ENCODE data around the gene HMGB4.

HMGB4 gene

GRCh38 chr1:33821291-33821690 is 42.6 kb upstream of the HMGB4 start:
- no peaks in the 10 kb centered on the region for H3F3A ChIP-seq (ENCODE audit: insufficient read depth, low read length)
- no peak overlapping the region for H3K9ac ChIP-seq (ENCODE audit: low read length)
- no peaks in the 10 kb centered on the region for H4K20me1 ChIP-seq (ENCODE audit: insufficient read depth, low read length)
- H3K9me3 ChIP-seq (replicated peaks; ENCODE audit: insufficient read depth, low read length) = no peaks in the 10 kb centered on the region
- H3K27ac ChIP-seq (ENCODE audit: low read length) = no peak overlapping the region
- no peak for DNase-seq
- H3K27me3 ChIP-seq (replicated peaks; ENCODE audit: insufficient read depth, low read length) = peaks cover 43% of the 10 kb centered on the region
- H3K4me1 ChIP-seq (ENCODE audit: low read length) = no peaks in the 10 kb centered on the region
- H2AFZ ChIP-seq (ENCODE audit: low read length) = no peak overlapping the region
- H3K79me2 ChIP-seq (ENCODE audit: low read length) = no peaks in the 10 kb centered on the region
- no peaks in the 10 kb centered on the region for H3K9me2 ChIP-seq (replicated peaks; ENCODE audit: insufficient read depth, low read length)
- TF ChIP-seq EZH2phosphoT487 (IDR thresholded peaks at IDR 0.05; ENCODE audit: low read length) (no peak), CTCF (IDR thresholded peaks at IDR 0.05; ENCODE audit: low read length) (no peak), EZH2 (optimal IDR thresholded peaks at IDR 0.05; ENCODE audit: low read depth, low read length) (no peak)
- no peak overlapping the region for H3K4me2 ChIP-seq (ENCODE audit: low read depth, low read length)
- no peak overlapping the region for H3K4me3 ChIP-seq (ENCODE audit: low read length)
- no peaks in the 10 kb centered on the region for H3K36me3 ChIP-seq (replicated peaks; ENCODE audit: insufficient read depth, low read length)

GRCh38 chr1:33822396-33822795 is 41.5 kb upstream of the HMGB4 start:
- Histone ChIP-seq H3K4me3 (ENCODE audit: low read length) (no peak overlapping the region), H2AFZ (ENCODE audit: low read length) (no peak overlapping the region), H3F3A (ENCODE audit: insufficient read depth, low read length) (no peaks in the 10 kb centered on the region), H3K27ac (ENCODE audit: low read length) (no peak overlapping the region), H3K27me3 (replicated peaks; ENCODE audit: insufficient read depth, low read length) (peaks cover 33% of the 10 kb centered on the region), H3K4me2 (ENCODE audit: low read depth, low read length) (no peak overlapping the region), H3K9me2 (replicated peaks; ENCODE audit: insufficient read depth, low read length) (no peaks in the 10 kb centered on the region), H4K20me1 (ENCODE audit: insufficient read depth, low read length) (no peaks in the 10 kb centered on the region), H3K36me3 (replicated peaks; ENCODE audit: insufficient read depth, low read length) (no peaks in the 10 kb centered on the region), H3K9me3 (replicated peaks; ENCODE audit: insufficient read depth, low read length) (no peaks in the 10 kb centered on the region), H3K79me2 (ENCODE audit: low read length) (no peaks in the 10 kb centered on the region), H3K9ac (ENCODE audit: low read length) (no peak overlapping the region), H3K4me1 (ENCODE audit: low read length) (no peaks in the 10 kb centered on the region)
- TF ChIP-seq EZH2 (optimal IDR thresholded peaks at IDR 0.05; ENCODE audit: low read depth, low read length) = no peak
- TF ChIP-seq CTCF (IDR thresholded peaks at IDR 0.05; ENCODE audit: low read length) = no peak
- no peak for TF ChIP-seq EZH2phosphoT487 (IDR thresholded peaks at IDR 0.05; ENCODE audit: low read length)
- DNase-seq = no peak

- no peak overlapping the region for H2AFZ ChIP-seq (ENCODE audit: low read length)
- H4K20me1 ChIP-seq (ENCODE audit: insufficient read depth, low read length) = no peaks in the 10 kb centered on the region
- no peak overlapping the region for H3K4me3 ChIP-seq (ENCODE audit: low read length)
- no peak for TF ChIP-seq EZH2 (optimal IDR thresholded peaks at IDR 0.05; ENCODE audit: low read depth, low read length)
- no peak for TF ChIP-seq CTCF (IDR thresholded peaks at IDR 0.05; ENCODE audit: low read length)
- TF ChIP-seq EZH2phosphoT487 (IDR thresholded peaks at IDR 0.05; ENCODE audit: low read length) = no peak
- no peaks in the 10 kb centered on the region for H3K4me1 ChIP-seq (ENCODE audit: low read length)
- H3K27ac ChIP-seq (ENCODE audit: low read length) = no peak overlapping the region
- peaks cover 33% of the 10 kb centered on the region for H3K27me3 ChIP-seq (replicated peaks; ENCODE audit: insufficient read depth, low read length)
- DNase-seq = no peak
- H3K36me3 ChIP-seq (replicated peaks; ENCODE audit: insufficient read depth, low read length) = no peaks in the 10 kb centered on the region
- no peak overlapping the region for H3K9ac ChIP-seq (ENCODE audit: low read length)
- H3K79me2 ChIP-seq (ENCODE audit: low read length) = no peaks in the 10 kb centered on the region
- H3K9me2 ChIP-seq (replicated peaks; ENCODE audit: insufficient read depth, low read length) = no peaks in the 10 kb centered on the region
- no peaks in the 10 kb centered on the region for H3F3A ChIP-seq (ENCODE audit: insufficient read depth, low read length)
- no peaks in the 10 kb centered on the region for H3K9me3 ChIP-seq (replicated peaks; ENCODE audit: insufficient read depth, low read length)
- H3K4me2 ChIP-seq (ENCODE audit: low read depth, low read length) = no peak overlapping the region
Measured at GRCh38 chr1:33823401-33823800, 40.5 kb upstream of the HMGB4 start.
